Hematopoietic multipotent progenitor cell treated with erythropoietin and hydrocortisone succinate and interleukin-3 and kit ligand, for 15 days (in vitro differentiated cells): ENCODE results near the gene NR6A1.

Source experiments
- DNase-seq: peaks from one replicate; pipeline ENCODE4 v3.0.0-alpha.2; 2015; ENCODE audit warnings: low spot score

NR6A1 gene

DNA sequence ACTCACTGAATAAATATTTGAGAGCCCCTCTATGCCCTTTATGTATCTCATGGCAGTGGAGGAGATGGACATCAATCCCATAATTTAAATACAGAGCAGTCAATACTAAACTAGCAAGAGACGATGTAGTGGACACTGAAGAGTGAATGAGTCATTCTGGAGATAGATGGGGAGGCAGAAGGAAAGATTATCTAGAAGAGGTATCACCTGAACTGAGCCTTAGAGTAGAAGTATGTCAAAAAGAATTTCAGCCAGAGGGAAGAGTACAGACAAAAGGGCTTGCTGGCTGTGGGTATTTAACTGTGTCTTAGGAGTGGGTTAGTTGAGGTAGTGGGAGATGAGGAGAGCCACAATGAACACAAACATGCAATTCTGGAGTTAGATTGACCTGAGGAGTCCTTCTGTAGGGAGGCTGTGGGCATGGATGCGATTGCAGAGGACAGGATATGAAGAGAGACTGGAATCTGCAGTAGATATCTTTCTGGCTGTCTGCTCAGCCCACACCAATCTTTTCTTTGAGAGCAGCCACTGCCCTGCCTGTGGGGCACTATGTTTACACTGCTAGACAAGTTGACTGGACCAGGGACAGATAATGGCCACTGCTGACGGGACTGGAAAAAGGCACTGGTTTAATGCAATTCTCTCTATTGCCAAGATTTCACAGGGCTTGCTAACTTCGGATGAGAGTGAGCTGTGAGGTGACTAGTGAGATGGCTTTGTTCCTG is 200.0 kb downstream of the NR6A1 start:
- no peak for DNase-seq

DNA sequence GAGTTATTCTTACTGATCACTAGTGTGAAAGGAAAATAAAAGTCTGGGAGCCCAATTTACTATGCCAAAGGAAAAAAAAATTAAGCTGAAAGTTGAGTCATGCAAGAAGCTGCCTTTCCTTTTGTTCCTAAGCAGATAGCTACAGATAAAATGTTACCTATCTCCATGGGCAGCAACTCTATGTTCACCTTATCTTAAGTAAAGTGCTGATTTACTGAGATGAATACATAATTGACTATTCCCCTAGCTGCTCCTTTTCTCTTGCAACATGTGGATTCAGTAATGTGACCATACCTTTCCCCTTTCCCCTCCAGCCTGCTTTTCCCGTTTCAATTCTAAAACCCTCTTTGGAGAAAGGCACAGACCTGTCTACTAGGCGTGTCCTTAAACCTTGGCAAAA is 201.2 kb downstream of the NR6A1 start:
- no peak for DNase-seq

DNA sequence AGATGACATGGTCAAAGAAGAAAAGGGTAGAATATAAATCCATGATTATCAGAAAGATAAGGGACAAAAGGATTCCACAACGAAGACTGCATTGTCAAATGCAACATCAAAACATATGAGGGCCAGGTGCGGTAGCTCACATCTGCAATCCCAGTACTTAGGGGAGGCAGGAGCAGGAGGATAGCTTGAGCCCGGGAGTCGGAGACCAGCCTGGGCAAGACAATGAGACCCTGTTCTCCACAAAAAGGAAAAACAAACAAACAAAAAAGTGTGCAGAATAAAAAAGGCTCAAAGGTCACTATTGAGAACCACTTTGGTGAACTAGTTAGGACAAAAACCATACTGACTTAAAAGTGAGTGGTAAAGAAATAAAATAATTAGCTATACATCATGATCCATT is 203.7 kb downstream of the NR6A1 start:
- DNase-seq, result no peak

DNA sequence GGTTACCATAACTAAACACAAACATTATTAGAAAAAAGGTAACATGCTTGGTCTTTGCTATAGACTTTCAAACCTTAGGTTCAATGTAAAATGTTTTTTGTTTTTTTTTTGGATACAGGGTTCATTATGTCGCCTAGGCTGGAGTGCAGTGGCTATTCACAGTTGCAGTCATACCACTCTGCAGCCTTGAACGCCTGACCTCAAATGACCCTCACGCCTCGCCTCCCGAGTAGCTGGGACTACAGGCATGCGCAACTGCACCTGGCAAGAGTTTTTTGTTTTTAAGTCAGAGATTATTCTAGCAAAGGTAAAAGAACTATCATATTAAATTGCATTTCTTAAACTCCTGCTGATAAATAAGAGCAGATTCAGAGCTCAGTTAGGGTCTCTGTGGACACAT is 208.8 kb downstream of the NR6A1 start:
- no peak for DNase-seq

DNA sequence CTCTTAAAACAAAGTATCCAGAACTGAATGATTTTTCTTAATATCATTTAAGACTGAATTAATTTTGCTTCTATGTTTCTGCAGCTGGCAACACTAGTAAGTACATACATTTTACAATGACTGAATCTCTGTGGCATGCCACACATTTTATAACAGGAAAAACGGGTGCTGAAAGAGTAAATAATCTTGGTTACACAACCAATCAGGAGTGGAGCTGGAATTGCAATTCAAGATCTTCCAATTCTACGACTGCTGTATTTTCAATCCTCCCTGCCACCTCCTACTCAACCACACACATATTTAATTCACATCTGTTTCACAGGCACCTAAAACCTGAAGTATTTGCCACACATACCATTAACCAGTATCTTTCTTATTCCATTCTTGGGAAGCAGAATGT is 211.2 kb downstream of the NR6A1 start:
- DNase-seq, result no peak

DNA sequence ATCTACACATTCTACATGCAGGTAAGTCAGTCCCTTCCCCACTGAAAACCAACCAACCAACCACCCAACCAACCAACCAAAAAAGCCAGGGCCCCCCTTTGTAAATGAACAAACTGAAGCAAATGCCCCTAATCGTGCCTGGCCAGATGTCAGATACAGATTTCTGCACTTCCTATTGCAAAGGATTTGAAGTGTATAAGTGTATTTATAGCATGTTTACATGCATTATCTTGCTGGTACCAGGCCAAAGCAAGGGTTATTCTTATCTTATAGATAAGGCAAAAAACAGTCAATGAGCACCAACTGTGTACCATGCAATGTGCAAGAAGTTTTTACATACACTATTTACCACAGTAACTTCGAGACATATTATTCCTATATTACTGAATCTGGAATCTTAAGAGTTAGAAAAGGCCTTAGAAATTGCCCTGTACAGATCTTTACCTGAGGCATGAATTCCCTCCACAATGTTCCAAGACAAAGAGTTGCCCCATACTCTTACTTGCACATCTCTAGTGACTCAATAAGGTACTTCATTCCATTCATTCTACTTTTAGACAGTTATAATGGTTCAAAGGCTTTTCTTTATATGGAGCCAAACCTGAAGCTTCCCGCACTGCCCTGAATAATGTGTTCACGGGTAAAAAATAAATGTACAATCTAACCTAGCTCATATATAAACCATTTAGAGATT is 212.2 kb downstream of the NR6A1 start:
- no peak for DNase-seq

DNA sequence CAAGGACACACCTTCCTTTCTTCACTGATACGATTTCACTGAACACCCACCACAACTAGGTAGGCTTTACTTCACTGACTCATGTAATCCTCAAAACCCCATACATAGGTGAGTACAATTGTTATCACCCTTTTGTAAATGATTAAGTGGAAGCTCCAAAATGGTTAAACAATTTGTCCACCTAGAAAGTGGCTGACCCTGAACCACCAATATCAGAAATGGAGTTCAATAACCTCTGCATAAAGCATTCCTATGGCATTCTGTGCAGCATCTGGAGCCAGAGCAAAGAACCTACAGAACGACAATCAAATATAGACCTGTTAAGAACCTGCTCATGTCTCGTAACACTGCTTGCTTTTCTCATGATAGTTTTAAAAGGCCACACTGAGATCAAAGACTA is 213.2 kb downstream of the NR6A1 start:
- no peak for DNase-seq

DNA sequence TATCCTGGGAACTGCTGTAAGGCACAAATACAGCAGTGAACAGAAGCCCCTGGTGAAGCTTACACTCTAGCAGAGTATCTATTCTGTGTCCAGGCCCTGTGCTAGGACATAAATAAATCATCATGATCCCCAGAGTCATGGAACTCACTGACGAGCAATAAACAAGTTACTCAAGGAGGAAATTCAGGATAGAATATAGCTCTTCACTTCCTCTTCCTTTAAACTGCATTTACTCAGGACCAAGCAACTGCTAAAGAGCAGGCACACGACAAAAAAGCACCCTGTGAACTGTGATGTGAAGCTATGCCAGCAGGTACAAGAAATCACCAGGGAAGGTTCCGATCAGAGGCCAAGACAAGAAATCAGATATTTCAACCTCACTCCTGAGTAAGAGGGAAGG is 216.1 kb downstream of the NR6A1 start:
- DNase-seq, result no peak

DNA sequence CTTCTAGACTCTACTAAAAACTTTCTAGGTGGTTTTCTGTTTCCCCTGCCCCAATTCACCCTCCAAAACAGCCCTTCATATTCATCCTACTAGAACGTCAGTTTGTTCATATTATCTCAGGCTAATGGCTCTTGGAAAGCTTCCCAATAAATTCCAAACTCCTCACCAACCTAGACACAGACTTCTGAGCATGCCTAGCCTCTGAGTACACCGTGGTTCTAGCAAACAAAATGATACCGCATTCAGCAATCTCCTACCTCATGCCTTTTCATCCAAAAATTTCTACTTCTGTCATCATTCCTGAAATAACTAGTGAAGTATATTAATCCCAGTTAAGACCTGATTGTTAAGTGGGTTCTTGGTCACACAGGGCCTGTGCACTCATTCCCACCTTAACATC is 217.4 kb downstream of the NR6A1 start:
- no peak for DNase-seq

DNA sequence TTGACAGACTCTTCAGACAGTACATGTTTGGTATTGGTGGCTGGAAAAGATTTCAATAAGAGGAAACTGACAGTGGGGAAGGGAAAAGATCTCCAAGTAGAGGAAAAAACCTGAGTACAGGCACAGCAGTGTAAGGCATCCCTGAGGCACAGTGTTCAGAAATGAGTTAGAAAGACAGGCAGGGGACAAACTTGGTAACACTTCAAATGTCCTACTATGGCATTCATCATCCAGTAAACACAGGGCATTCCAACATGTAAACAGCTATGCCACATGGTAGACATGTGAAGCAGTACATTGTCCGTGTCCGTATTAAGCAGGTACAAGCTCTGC is 218.9 kb downstream of the NR6A1 start:
- DNase-seq, result no peak

DNA sequence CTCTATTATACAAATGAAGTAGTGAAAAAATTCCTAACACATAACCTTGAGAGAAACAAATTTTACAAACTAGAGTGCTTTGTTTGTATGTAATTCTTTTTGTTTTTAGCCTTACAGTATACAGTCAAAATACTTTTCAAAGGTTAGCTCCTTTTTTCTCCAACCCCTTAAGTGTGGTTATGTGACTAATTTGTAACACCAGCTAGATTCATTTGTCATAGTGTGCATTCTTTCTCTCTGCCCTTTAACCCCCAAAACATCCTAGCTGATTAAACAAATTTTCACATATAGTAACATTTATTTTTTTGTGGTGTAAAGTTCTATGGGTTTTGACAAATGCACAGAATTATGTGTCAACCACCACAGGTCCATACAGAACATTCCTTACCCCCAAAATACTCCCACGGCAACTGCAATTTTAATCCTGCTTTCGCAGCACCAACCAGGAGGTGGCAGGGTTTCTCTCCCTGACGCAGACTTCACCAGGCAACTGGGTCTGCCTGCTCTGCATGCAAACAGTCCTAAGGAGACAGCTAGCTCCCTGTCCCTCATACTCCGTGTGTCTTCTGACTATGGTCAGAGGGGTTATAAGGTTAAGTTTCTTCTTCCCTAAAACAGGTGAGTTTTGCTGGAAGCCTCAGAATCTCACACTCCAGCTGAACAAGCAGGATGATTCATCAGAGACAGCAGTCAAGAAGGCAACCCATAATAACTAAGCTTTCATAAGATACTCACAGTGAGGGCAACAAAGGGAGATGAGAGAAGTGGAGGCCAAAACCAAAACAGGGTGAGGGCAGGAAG is 219.4 kb downstream of the NR6A1 start:
- DNase-seq, result no peak

DNA sequence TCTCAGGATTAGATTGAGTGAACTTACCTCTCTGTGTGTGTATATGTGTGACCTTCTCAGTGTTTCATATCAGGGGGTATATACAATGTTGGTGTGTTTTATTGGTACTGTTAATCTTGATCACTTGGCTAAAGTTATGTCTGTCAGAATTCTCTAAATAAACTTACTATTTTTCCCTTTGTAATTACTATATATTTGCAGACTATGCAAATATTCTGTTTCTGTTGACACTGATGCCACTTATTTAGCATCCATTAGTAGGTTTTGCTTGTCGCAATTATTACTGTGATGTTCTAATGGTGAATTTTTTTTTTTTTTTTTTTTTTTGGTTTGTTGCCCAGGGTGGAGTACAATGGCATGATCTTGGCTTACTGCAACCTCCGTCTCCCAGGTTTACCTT is 221.0 kb downstream of the NR6A1 start:
- DNase-seq, result no peak

DNA sequence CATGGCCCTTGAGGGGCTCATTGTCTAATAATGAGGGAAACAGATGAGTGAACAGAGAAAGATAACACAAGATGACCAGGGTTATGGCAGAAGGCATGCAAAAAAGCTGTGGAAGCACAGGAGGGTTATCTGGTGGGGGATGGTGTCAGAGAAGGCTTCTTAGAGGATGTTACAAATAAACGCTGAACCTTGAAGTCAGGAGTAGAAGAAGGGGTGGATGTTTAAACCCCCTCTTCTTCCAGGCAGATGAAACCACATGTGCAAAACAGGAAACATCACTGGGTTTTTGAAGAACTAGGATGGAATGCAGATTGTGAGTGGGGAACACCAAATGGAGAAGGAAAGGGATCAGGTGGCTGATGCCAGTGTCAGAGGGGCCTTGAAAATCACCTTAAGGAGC is 222.1 kb downstream of the NR6A1 start:
- DNase-seq, result no peak

DNA sequence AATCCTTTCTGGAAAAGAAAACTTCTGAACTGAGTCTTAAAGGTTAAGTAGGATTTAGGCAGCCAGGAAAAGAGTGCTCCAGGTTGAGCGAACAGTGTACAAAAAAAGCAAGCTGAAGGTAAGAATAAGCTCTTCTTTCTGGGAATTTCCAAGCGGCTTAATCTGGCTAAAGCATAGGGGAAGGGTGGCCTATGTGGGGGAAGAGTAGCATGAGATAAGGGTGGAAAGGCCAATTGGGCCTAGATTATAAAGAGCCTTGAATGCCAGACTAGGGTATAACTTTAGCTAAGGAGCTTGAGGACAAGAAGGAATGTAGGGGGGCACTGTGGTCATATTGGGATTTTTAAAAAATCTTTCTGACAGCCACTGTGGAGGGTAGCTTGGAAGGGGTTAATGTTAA is 226.6 kb downstream of the NR6A1 start:
- DNase-seq, result no peak

DNA sequence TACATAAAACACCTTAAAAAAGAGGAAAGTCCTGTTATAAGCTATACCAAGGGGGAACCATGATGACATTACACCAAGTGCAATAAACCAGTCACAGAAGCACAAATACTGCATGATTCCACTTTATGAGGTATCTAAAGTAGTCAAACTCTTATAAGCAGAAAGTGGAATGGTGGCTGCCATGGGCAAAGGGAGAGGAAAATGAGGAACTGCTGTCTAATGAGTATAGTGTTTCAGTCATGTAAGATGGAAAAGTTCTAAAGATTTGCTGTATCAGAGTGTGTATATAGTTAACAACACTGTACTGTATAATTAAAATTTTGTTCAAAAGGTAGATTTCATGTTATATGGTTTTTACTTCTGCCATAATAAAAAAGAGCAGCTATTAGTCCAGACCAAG is 229.3 kb downstream of the NR6A1 start:
- DNase-seq, result no peak

DNA sequence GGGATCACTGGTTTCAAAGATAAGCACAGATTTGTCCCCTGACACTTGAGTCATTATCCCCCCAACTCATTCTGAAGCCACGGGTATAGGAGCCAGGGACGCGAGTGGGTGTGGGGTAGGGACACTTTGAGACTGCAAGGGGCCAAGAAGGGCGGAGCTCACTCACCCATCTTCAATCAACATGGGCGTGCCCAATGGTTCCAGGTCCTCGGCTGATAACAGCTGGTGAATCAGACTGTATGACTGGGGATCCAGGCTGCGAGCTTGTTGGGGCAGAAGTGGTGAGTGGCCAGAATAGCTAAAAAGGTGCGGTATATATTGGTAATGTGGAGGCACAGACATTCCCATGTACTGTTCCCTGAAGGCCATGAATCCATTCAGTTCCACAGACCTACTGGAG is 233.2 kb downstream of the NR6A1 start:
- peak; percentile 54 for DNase-seq

DNA sequence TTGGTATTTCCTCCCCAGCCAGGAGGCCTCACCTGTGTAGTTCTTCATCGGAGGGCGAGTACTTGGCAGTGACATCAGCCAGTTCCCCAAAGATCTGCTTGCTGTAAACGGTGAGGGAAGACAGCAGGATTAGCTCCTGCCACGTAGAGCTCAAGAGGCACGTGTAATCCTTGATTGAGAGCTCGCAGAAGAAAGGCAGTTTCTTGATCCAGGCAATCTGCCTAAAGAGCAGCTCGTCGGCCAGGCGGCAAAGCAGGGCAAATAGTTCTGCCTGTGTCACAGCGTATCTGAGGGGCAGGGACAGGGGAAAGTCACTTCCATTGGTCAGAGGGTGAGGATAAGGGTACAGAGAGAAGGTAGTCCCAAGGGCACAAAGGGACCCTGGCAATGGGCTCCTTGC is 235.3 kb downstream of the NR6A1 start:
- DNase-seq, result no peak

DNA sequence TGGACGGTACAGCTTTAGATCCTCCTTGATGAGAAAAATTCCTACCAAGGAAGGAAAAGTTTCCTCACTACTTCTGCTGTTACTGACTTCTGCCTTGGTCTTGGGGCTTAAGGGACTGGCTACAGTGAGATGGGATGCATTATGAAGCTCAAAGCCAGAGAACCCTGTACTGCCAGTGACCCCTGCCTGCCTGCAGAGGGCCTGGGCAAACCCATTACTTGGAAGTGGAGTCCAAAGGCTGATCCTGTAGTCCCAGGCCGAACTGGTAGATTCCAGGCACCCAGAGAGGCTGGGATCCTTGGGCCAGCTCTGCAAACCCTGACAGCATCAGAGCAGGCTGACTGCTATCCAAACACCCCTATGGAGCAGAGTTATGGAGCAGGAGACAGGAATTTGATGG is 238.2 kb downstream of the NR6A1 start:
- DNase-seq, result no peak

DNA sequence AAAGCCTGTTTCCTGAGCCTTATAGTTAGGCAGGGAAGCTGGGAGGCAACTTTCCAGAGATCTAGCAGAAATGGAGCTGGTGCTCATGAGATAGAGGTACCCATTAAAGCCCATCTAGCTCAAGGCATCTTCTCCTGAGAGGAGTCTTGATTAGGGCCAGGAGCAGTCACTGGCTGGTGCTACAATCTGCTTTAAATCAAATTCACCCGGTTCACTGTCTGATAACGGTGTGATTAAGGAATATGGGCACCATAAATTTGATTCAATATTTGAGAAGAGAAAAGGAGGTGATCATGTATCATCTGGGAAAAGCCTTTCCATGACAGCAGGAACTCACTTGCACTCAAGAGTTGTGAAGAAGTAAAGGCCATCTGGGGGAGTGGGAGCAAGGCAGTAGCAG is 240.0 kb downstream of the NR6A1 start:
- DNase-seq, result no peak

DNA sequence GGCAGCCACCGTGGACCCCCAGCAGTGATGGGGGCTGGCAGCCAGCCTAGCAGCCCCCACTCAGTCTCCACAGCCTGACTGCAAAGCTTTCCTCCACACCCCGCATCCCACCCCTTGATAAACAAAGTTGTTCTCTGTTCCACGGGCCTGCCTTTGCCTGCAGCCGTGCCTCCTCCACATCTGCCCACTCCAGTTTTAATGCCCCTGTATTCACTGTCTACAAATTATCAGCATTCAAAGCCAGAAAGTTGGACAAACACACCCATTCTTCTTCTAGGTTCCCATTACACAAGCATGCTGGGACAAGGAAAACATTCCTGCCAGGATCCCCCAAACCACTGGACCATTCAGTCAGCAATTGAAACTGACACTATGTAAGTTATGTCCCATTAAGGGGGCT is 240.9 kb downstream of the NR6A1 start:
- DNase-seq, result no peak

DNA sequence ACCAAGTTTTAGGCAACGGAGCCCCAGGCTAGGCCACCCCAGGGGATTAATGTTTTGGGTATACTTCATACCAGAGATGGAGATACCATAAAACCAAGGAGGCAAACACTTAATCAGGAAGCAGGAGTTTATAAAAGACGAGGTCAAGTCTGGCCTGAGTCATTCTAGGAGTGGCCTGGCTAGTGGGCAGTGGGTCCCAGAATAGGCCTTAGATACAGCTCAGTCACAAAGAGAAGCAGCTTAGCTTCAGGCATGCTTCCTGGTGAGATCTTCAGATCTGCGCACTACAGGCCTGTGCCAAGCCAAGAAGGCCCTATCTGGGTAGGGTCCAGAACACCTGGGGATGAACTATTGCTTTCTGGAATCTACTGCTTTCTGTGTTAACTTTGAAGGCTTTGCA is 243.3 kb downstream of the NR6A1 start:
- DNase-seq, result no peak

DNA sequence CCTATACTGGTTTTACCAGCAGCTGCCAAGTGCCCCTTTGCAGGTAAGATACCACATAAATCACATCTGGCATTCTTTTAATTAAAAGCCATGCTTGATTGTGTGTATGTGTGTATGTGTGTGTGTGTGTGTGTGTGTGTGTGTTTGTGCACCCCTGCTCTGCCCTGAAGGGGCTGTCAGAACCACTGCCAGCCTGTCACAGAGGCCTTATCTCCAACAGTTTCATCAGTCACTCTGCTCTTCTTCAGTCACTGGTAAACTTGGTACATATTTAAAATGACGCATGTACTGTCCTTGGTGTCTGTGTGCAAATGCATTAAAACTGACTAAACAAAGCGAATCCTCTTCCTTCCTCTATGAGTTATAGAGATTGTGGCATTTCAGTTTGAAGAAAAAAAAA is 244.9 kb downstream of the NR6A1 start:
- DNase-seq, result no peak
